Activated CD8-positive, alpha-beta memory T cell treated with anti-CD3 and anti-CD28 coated beads, Interleukin-2, amount 10 ng/mL, durations not matched to agents 7 days and 5 days (primary cell): Measurements from ENCODE around the gene SETX. TPM values are rescaled to one million over a fixed set of nuclear protein-coding genes. Genes with fewer than 3 reads are reported as not detected.
A peak's percentile ranks its signal among the peaks of the same experiment; 100 is the strongest.

Experiments
- ATAC-seq: fragments of 150-1000 bp; cut with Tn5 transposase; one replicate; pipeline ENCODE4 v1.10.0; 2021; ENCODE audit warnings: moderate library complexity
- CTCF ChIA-PET: fragments of 350-600 bp; sonication (Branson Sonifier 250); formaldehyde crosslinking; loops from one replicate; lab custom pipeline; 2021; ENCODE audit warnings: antibody characterized with exemption; lab: Charles Lee
- DNase-seq: peaks from one replicate; pipeline ENCODE4 v3.0.0-alpha.2; 2020
- H3K27ac Mint-ChIP-seq: one replicate; pipeline ENCODE4 v1.8.0; 2021; ENCODE audit warnings: mild to moderate bottlenecking, mixed read lengths
- H3K27me3 Mint-ChIP-seq: one replicate; pipeline ENCODE4 v1.8.0; 2021; ENCODE audit warnings: mixed read lengths
- H3K36me3 Mint-ChIP-seq: one replicate; pipeline ENCODE4 v1.8.0; 2021; ENCODE audit warnings: mild to moderate bottlenecking, mixed read lengths
- H3K4me1 Mint-ChIP-seq: one replicate; pipeline ENCODE4 v1.8.0; 2021; ENCODE audit warnings: mixed read lengths
- H3K4me3 Mint-ChIP-seq: one replicate; pipeline ENCODE4 v1.8.0; 2021; ENCODE audit warnings: mild to moderate bottlenecking, moderate library complexity, mixed read lengths
- H3K9me3 Mint-ChIP-seq: one replicate; pipeline ENCODE4 v1.8.0; 2022; ENCODE audit warnings: low read depth, mixed read lengths
- total RNA-seq, 2 experiments: library from RNA; stranded (reverse); gene quantifications; one replicate each; pipeline ENCODE4 v1.2.3, GENCODE V29; 2021

SETX gene
- total RNA-seq, 2 experiments from 2014 or later: 58.8 to 70.5 TPM

DNA sequence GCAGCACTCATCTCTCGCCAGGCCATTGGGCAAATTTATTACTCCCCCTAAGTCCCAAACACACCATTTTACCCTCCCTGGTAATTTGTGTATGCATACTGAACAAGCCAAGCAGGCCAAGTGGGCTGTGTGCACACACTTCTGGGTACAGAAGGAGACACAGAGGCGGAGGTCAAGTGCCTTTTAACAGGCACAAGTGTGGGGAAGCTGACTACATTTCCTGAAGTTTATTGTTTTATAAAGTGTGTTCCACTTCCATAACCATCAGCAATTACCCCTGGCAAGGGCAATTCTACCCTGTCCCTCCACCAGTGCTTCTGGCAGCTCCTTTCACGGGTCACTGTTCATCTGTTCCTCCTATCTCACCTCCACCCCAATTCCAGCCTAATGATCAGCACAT lies 93.9 kb downstream of the SETX start:
- CTCF ChIA-PET: interaction anchor here (1.4 to 2.9 kb wide), 2 partner anchors 8 kb away, joined by 9 to 25 read pairs; no protein-coding TSS in a partner anchor
- Mint-ChIP-seq H3K9me3 (no peaks in the 10 kb centered on the region), H3K4me1 (peaks cover 7% of the 10 kb centered on the region), H3K27ac (no peak overlapping the region), H3K4me3 (no peak overlapping the region), H3K27me3 (no peaks in the 10 kb centered on the region), H3K36me3 (peaks cover 25% of the 10 kb centered on the region)
- ATAC-seq (no peak), DNase-seq (no peak)

DNA sequence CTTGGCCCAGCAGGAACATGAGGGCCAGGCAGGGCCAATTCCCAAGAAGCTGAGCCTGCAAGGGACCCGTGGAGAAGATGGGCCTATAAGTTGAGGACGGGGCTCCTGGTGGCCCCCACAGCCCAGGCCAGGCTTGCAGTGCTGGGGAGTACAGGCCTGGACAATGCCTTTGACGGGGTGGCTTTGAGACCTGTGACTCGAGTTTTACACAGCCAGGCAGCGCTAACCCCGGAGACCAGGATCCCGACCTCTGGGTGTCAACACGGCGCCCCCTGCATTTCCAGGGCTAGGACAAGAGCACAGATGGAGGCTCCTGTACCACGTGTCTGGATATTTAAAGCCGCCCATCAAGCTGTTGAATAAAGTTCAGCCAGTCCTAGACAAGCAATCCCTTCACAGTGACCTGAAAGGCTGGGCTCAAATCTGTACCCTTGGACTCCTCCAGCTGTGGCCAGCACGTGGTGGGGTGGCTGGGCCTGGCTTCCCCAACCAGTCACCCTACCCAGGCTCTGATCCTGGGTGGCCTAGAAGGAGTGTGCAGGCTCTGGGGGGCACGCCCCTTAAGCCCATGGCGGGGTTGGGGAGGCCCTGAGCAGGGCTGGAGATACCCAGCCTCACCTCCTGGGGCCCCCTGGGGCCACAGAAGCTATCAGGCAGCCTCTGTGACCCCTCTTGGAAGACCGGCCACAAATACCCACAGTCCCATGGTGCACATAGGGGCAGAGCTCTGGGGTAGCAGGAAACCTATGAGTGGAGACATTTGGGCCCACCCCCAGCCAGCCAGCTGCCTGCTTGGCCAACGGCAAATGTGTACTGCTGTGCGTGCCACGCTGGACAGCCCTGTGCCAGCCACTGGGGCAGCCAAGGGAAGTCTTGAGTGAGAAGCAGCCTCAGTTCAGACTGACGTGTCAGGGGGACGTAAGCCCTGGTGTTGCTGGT lies 104.2 kb downstream of the SETX start:
- CTCF ChIA-PET: interaction anchor here (0.6 to 5.2 kb wide), 6 partner anchors 9 to 491 kb away, joined by 3 to 42 read pairs (median 6); no protein-coding TSS in a partner anchor
- Mint-ChIP-seq H3K36me3 (no peaks in the 10 kb centered on the region), H3K4me1 (peaks cover 5% of the 10 kb centered on the region), H3K27me3 (peaks cover 22% of the 10 kb centered on the region), H3K9me3 (no peaks in the 10 kb centered on the region), H3K4me3 (no peak overlapping the region), H3K27ac (no peak overlapping the region)
- ATAC-seq (no peak), DNase-seq (no peak)

DNA sequence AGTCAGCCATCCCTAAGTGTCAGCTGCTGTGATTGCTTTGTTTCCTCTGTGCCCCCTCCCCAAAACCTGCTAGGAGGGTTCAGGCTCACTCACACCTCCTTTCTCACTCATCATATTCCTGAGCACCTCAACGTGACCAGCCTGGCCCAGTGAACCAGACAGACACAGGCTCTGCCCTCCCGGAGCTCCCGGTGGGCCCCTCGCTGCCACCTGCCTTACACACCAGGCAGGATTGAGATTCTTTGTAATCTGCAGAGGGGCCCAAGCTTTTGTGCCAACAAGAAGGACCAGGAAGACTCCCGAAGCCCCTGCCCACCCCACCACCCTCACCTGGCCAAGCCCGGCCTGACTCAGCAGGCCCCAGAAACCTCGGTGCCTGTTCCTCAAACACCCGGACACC lies 105.1 kb downstream of the SETX start:
- CTCF ChIA-PET: interaction anchor here (1.7 to 5.2 kb wide), 4 partner anchors 11 to 490 kb away, joined by 6 to 42 read pairs (median 18); no protein-coding TSS in a partner anchor
- H3K4me3 Mint-ChIP-seq: no peak overlapping the region
- peaks cover 28% of the 10 kb centered on the region for H3K27me3 Mint-ChIP-seq
- H3K36me3 Mint-ChIP-seq: no peaks in the 10 kb centered on the region
- DNase-seq: no peak
- no peak overlapping the region for H3K27ac Mint-ChIP-seq
- no peak for ATAC-seq
- H3K4me1 Mint-ChIP-seq: peaks cover 5% of the 10 kb centered on the region
- H3K9me3 Mint-ChIP-seq: no peaks in the 10 kb centered on the region

DNA sequence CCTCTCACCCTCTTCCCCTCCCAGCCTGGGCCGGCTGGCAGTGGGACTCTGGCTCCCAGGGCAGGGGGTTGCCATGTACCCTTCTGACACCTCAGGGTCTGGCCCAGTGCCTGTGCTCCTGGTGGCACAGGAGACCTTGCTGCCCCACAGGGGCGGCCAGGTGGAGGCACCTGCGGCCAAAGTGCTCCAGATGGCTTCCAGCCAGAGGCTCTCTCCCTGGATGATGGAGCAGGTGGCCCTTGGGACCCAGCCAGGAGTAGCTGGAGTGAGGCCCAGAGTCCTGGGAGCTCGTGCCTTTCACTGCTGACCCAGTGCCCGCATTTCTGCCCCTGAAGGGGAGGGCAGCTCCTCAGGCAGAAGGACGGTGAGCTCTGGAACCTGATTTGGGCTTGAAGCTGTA lies 105.7 kb downstream of the SETX start:
- Mint-ChIP-seq H3K36me3 (no peaks in the 10 kb centered on the region), H3K9me3 (no peaks in the 10 kb centered on the region), H3K4me1 (peaks cover 5% of the 10 kb centered on the region), H3K27me3 (peaks cover 32% of the 10 kb centered on the region), H3K27ac (no peak overlapping the region), H3K4me3 (no peak overlapping the region)
- CTCF ChIA-PET: interaction anchor here (0.8 to 5.2 kb wide), 4 partner anchors 10 to 490 kb away, joined by 3 to 42 read pairs (median 17); no protein-coding TSS in a partner anchor
- ATAC-seq (no peak), DNase-seq (no peak)

DNA sequence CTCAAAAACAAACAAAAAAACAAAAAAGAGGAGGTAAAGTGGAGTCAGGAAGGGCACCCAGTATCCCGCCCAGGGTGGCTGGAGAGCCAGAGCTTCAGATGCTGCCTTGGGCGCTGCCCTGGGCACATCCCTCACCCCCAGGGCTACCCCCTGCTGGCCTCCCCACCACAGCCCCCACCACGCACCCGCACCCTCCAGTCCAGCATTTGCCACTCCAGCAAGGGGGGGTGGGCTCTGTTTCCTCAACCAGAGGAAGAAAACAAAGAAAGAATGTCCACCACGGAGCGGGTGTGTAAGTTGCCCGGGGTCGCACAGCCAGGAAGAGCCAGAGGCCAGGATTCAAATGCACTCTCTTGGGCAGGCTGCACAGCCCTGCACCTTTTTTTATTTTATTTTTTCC lies 106.8 kb downstream of the SETX start:
- Mint-ChIP-seq H3K27ac (no peak overlapping the region), H3K36me3 (no peaks in the 10 kb centered on the region), H3K9me3 (no peaks in the 10 kb centered on the region), H3K27me3 (peaks cover 32% of the 10 kb centered on the region), H3K4me3 (no peak overlapping the region), H3K4me1 (peaks cover 5% of the 10 kb centered on the region)
- DNase-seq (no peak), ATAC-seq (no peak)
- CTCF ChIA-PET: interaction anchor here (1.0 to 3.1 kb wide), 3 partner anchors 10 to 78 kb away, joined by 3 to 15 read pairs (median 6); no protein-coding TSS in a partner anchor

DNA sequence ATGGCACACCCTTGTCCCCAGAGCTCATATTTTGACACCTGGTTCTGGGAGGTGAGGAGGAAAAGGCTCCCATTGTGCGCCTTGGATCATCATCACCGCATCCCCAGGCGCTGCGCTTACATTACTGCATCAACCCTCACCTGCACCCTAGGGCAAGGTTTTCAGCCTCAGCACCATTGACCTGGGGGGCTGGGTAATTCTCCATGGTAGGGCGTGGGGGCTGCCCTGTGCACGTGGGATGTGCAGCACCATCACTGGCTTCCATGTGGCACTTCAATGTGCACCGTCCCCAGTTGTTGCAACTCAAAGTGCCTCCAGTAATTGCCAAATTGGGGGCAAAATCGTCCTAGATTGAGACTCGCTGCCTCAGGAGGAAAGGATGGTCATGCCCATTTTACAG lies 109.3 kb downstream of the SETX start:
- ATAC-seq (no peak), DNase-seq (no peak)
- CTCF ChIA-PET: interaction anchor here (1.5 to 3.1 kb wide), 3 partner anchors 14 to 24 kb away, joined by 4 to 15 read pairs (median 10); no protein-coding TSS in a partner anchor
- no peak overlapping the region for H3K27ac Mint-ChIP-seq
- no peaks in the 10 kb centered on the region for H3K36me3 Mint-ChIP-seq
- peaks cover 8% of the 10 kb centered on the region for H3K4me1 Mint-ChIP-seq
- peaks cover 30% of the 10 kb centered on the region for H3K27me3 Mint-ChIP-seq
- H3K4me3 Mint-ChIP-seq: no peak overlapping the region
- no peaks in the 10 kb centered on the region for H3K9me3 Mint-ChIP-seq

DNA sequence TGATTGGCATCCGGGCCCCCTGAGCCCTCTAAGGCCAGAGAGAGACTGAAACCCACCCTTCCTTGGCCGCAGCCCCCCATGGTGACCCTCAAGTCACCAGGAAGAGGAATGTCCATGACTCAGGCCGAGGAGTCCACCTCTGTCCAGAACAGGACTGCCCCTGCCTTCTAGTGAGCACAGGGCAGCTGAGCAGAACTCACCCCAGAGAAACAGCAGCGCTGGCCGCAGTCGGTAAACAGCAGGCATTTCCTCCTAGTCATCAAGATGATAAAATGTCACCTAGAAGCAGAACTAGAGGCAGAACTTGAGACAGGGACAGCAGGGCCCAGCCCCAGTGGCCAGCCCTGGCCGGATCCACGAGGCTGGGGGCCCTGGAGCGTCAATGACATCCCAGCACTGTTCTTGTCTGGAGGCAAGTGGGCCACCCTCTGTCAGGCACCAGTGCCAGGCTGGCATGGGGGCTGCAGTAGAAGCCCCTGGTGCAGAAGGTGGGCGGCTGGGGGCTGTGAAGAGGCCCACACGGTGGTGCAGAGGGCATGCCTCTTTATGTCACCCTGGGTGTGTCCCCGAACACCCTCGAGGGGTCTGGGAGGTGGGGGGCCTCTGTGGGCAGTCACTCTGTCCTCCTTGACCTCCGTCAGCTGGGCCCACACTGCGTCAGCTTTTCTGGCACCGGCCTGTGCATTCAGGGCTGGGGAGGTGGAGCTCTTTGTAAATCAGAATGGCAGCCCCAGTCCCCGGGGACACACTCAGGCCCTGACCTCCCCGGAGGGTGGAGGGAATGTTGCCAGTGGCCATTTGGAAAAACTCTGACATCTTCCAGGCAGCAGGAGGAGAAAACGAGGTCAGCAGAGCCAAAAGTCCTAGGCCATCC lies 110.0 kb downstream of the SETX start:
- H3K9me3 Mint-ChIP-seq: no peaks in the 10 kb centered on the region
- CTCF ChIA-PET: interaction anchor here (0.6 to 3.1 kb wide), 4 partner anchors 14 to 489 kb away, joined by 3 to 15 read pairs (median 7); no protein-coding TSS in a partner anchor
- no peak overlapping the region for H3K27ac Mint-ChIP-seq
- peaks cover 9% of the 10 kb centered on the region for H3K4me1 Mint-ChIP-seq
- peaks cover 35% of the 10 kb centered on the region for H3K27me3 Mint-ChIP-seq
- DNase-seq (no peak), ATAC-seq (no peak)
- no peaks in the 10 kb centered on the region for H3K36me3 Mint-ChIP-seq
- no peak overlapping the region for H3K4me3 Mint-ChIP-seq

DNA sequence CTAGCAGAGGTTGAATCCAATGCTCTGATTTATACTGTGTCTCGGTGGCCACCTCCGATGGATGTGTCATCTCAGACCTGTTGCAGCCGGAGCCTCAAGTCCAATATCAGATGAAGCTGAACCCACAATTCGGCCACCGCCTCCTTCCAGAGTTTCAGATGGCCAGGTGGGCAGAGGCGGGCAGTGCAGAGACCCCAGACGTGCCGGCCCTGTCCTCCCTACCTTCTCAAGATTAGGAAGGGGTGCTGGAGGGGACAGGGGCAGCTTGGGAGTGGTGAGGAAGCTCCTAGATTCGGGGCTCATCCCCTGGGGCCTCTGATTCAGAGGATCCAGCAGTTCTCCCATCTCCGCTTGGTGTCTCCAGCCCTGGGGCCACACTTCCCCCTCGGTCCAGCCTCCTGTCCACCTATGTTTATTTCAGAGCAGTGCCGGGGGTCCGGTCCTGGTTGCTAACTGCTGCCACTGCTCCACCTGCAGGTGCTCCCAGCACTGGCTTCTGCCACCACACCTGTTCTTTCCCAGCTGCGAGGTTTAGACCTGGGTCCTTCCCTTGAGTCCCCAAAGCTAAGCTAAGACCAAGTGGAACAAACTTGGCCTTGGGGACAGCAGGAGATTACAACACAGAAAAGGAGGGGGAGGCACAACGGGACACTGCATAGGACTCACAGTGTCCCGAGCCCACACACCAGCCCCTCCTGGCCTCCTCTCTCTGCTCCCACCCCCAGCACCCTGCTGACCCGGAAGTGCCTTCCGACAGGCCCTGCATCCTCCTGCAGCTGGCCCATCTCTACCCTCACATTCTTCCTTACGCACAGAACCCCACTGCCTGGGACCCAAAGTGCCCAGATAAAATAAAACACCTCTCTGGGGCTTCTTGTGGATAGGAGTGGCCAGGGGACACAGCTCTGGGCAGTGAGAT lies 111.4 kb downstream of the SETX start:
- Mint-ChIP-seq H3K27me3 (peaks cover 40% of the 10 kb centered on the region), H3K4me3 (peak overlapping the region; percentile 91)

DNA sequence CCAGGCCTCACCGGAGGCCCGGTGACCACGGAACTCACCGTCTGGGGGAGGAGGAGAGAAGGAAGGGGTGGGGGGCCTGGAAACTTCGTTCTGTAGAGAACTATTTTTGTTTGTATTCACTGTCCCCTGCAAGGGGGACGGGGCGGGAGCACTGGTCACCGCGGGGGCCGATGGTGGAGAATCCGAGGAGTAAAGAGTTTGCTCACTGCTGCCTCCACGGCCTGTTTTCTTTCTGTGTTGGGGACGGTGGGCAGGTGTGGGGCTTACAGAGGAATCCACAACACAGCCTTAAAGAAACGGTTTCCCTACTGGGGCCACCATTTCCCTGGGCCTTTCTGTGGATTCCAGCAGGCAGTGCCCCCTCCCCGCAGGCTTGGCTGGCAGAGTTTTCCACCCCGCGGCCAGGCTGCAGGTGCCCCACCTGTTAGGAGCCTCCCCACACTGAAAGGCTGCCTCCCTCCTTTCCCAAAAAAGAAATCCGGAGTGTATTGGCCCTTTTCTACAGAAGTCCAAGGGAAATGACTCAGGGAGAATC lies 112.1 kb downstream of the SETX start:
- DNase-seq (no peak), ATAC-seq (no peak)
- CTCF ChIA-PET: no interaction called here
- Mint-ChIP-seq H3K27me3 (peaks cover 36% of the 10 kb centered on the region), H3K27ac (peak overlapping the region; percentile 85), H3K4me1 (peaks cover 9% of the 10 kb centered on the region), H3K9me3 (no peaks in the 10 kb centered on the region), H3K4me3 (peak overlapping the region; percentile 91), H3K36me3 (no peaks in the 10 kb centered on the region)

More for the DNA sequence above, 111.4 kb downstream of the SETX start:
- peaks cover 9% of the 10 kb centered on the region for H3K4me1 Mint-ChIP-seq
- H3K27ac Mint-ChIP-seq: no peak overlapping the region
- H3K9me3 Mint-ChIP-seq: no peaks in the 10 kb centered on the region
- CTCF ChIA-PET: interaction anchor here (1.0 kb wide), 1 partner anchor 25 kb away, joined by 3 read pairs; no protein-coding TSS in a partner anchor
- no peak for DNase-seq
- no peak for ATAC-seq
- no peaks in the 10 kb centered on the region for H3K36me3 Mint-ChIP-seq

DNA sequence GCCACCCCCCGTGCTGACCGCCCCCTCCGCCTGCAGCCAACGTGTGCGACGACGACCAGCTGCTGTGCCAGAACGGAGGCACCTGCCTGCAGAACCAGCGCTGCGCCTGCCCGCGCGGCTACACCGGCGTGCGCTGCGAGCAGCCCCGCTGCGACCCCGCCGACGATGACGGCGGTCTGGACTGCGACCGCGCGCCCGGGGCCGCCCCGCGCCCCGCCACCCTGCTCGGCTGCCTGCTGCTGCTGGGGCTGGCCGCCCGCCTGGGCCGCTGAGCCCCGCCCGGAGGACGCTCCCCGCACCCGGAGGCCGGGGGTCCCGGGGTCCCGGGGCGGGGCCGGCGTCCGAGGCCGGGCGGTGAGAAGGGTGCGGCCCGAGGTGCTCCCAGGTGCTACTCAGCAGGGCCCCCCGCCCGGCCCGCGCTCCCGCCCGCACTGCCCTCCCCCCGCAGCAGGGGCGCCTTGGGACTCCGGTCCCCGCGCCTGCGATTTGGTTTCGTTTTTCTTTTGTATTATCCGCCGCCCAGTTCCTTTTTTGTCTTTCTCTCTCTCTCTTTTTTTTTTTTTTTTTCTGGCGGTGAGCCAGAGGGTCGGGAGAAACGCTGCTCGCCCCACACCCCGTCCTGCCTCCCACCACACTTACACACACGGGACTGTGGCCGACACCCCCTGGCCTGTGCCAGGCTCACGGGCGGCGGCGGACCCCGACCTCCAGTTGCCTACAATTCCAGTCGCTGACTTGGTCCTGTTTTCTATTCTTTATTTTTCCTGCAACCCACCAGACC lies 112.8 kb downstream of the SETX start:
- DNase-seq: peak; percentile 77
- peak overlapping the region; percentile 97 for H3K4me3 Mint-ChIP-seq
- H3K27me3 Mint-ChIP-seq: peaks cover 32% of the 10 kb centered on the region
- no peak for ATAC-seq
- H3K9me3 Mint-ChIP-seq: no peaks in the 10 kb centered on the region
- H3K4me1 Mint-ChIP-seq: peaks cover 9% of the 10 kb centered on the region
- CTCF ChIA-PET: interaction anchor here (0.6 to 9.0 kb wide), 8 partner anchors 9 to 483 kb away, joined by 3 to 176 read pairs (median 8); no protein-coding TSS in a partner anchor
- no peaks in the 10 kb centered on the region for H3K36me3 Mint-ChIP-seq
- H3K27ac Mint-ChIP-seq: peak overlapping the region; percentile 85

DNA sequence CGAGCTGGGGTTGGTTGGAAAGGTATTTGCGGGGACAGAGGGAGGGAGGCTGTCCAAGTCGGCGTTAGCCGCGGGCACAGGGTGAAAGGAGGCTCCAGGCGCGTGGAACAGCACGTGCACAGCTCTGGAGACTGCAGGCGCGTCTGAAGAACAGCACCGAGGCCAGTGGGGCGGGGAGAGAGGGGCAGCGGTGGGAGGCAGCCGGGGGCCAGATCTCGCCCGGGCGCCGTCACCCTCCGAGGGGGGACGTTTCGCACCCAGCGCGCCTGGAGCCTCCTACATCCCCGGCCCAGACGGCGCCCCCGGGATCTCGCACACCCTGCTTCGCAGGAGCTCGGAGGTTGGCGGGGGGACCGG lies 113.3 kb downstream of the SETX start:
- H3K27me3 Mint-ChIP-seq: peaks cover 26% of the 10 kb centered on the region
- DNase-seq: no peak
- peak overlapping the region; percentile 94 for H3K27ac Mint-ChIP-seq
- no peak for ATAC-seq
- no peaks in the 10 kb centered on the region for H3K36me3 Mint-ChIP-seq
- no peaks in the 10 kb centered on the region for H3K9me3 Mint-ChIP-seq
- peaks cover 9% of the 10 kb centered on the region for H3K4me1 Mint-ChIP-seq
- peak overlapping the region; percentile 97 for H3K4me3 Mint-ChIP-seq
- CTCF ChIA-PET: interaction anchor here (0.5 to 9.0 kb wide), 9 partner anchors 9 to 482 kb away, joined by 3 to 176 read pairs (median 7); no protein-coding TSS in a partner anchor
